ENCODE measurements around the gene ABI3. TPM values are rescaled to one million over a fixed set of nuclear protein-coding genes. Genes with fewer than 3 reads are reported as not detected.
A peak's percentile ranks its signal among the peaks of the same experiment; 100 is the strongest.

The ABI3 gene
- total and polyA plus RNA-seq, 12 donors = 2.4 to 39.9 (median 15.1) TPM

- 84 to 90% (median 88%) methylated on average over 3 to 4 of the region's 4 CpGs for WGBS, 4 donors
- no peak overlapping the region for H3K4me3 ChIP-seq
- TF ChIP-seq, protein P1, sequence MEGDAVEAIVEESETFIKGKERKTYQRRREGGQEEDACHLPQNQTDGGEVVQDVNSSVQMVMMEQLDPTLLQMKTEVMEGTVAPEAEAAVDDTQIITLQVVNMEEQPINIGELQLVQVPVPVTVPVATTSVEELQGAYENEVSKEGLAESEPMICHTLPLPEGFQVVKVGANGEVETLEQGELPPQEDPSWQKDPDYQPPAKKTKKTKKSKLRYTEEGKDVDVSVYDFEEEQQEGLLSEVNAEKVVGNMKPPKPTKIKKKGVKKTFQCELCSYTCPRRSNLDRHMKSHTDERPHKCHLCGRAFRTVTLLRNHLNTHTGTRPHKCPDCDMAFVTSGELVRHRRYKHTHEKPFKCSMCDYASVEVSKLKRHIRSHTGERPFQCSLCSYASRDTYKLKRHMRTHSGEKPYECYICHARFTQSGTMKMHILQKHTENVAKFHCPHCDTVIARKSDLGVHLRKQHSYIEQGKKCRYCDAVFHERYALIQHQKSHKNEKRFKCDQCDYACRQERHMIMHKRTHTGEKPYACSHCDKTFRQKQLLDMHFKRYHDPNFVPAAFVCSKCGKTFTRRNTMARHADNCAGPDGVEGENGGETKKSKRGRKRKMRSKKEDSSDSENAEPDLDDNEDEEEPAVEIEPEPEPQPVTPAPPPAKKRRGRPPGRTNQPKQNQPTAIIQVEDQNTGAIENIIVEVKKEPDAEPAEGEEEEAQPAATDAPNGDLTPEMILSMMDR (IDR thresholded peaks at IDR 0.05) = no peak
- TF ChIP-seq POLR2A (IDR thresholded peaks at IDR 0.05) = no peak
- no peaks in the 10 kb centered on the region for H3K4me1 ChIP-seq (replicated peaks in 1 of 2)
- H3K9me3 ChIP-seq (replicated peaks in 1 of 3) = no peaks in the 10 kb centered on the region
- no peaks in the 10 kb centered on the region for H3K36me3 ChIP-seq (replicated peaks in 1 of 2)
- H3K27me3 ChIP-seq = no peaks in the 10 kb centered on the region
- no peak overlapping the region for H3K27ac ChIP-seq
- no peak for DNase-seq
- intact Hi-C loops (cut with DNase I) = no loop called here
Observed at GRCh38 chr17:49244839-49245238, 34.3 kb downstream of the ABI3 start.

GRCh38 chr17:49247944-49248343 is 37.4 kb downstream of the ABI3 start:
- Histone ChIP-seq H3K4me1 (replicated peaks in 1 of 2) (peaks cover 0 to 4% of the 10 kb centered on the region in 2 donors), H3K36me3 (replicated peaks in 1 of 2) (no peaks in the 10 kb centered on the region), H3K9me3 (replicated peaks in 1 of 3) (no peaks in the 10 kb centered on the region), H3K4me3 (no peak overlapping the region), H3K27me3 (no peaks in the 10 kb centered on the region), H3K27ac (no peak overlapping the region)
- WGBS, 4 donors = 86 to 90% (median 89%) methylated on average over 7 of the region's 7 CpGs
- no peak for TF ChIP-seq POLR2A (IDR thresholded peaks at IDR 0.05)
- TF ChIP-seq, protein P1 (IDR thresholded peaks at IDR 0.05) = no peak
- DNase-seq = no peak
- intact Hi-C loops (cut with DNase I) = no loop called here

- WGBS, 4 donors = 17 to 43% (median 32%) methylated on average over 7 to 10 of the region's 10 CpGs
- Histone ChIP-seq H3K36me3 (replicated peaks in 1 of 2) (no peaks in the 10 kb centered on the region), H3K27me3 (no peaks in the 10 kb centered on the region), H3K4me1 (replicated peaks in 1 of 2) (peaks cover 0 to 4% of the 10 kb centered on the region in 2 donors), H3K4me3 (no peak overlapping the region), H3K27ac (no peak overlapping the region), H3K9me3 (replicated peaks in 1 of 3) (no peaks in the 10 kb centered on the region)
- intact Hi-C loops (cut with DNase I) = no loop called here
- no peak for TF ChIP-seq POLR2A (IDR thresholded peaks at IDR 0.05)
- TF ChIP-seq, protein P1 (IDR thresholded peaks at IDR 0.05) = no peak
- peak in 5 of 7 donors; percentile 33 to 50 (median 41) for DNase-seq
Observed at GRCh38 chr17:49249292-49249794, 38.8 kb downstream of the ABI3 start.

DNA sequence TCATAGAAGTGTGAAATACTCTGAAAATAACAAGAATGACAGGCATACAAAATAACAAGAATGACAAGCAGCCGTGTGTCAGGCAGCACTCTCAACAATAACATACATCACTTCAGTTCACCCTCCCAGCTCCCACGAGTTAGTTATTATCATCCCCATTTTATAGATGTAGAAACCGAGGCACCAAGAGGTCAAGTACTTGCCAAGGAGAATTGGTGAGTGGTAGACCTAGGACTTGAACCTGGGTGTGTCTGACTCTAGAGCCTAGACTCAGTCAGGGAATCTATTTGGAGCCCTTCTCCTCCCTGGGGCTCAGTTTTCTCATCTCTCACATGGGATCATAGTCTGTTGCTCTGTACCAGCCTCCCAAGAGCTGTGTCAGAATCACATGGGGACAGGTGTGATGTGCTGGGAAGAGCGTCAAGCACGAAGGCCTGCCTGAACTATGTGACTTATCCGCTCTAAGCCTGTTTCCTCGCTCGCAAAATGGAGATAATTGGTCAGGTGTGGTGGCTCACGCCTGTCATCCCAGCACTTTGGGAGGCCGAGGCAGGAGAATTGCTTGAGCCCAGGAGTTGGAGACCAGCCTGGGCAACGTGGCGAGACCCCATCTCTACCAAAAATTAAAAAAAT is 39.5 kb downstream of the ABI3 start:
- Histone ChIP-seq H3K27ac (no peak overlapping the region), H3K27me3 (no peaks in the 10 kb centered on the region), H3K4me3 (no peak overlapping the region), H3K4me1 (replicated peaks in 1 of 2) (peaks cover 0 to 4% of the 10 kb centered on the region in 2 donors), H3K9me3 (replicated peaks in 1 of 3) (no peaks in the 10 kb centered on the region), H3K36me3 (replicated peaks in 1 of 2) (no peaks in the 10 kb centered on the region)
- intact Hi-C loops (cut with DNase I) = no loop called here
- 91 to 95% (median 92%) methylated on average over 9 to 12 of the region's 12 CpGs for WGBS, 4 donors
- no peak for DNase-seq
- TF ChIP-seq, protein P1 (IDR thresholded peaks at IDR 0.05) = no peak
- TF ChIP-seq POLR2A (IDR thresholded peaks at IDR 0.05) = no peak

All from adrenal gland (tissue), 12 donors.